HEK293 (cell line): ENCODE data around the gene SCAF11.

Experiments
- CTCF ChIP-seq: fragments of 450-650 bp; formaldehyde crosslinking; IDR thresholded peaks from 2 replicates; pipeline ENCODE4 v1.5.1; 2016; ENCODE audit warnings: missing biosample characterization, missing genetic modification characterization
- MZF1 ChIP-seq: fragments of 450-650 bp; formaldehyde crosslinking; IDR thresholded peaks from 2 replicates; pipeline ENCODE4 v1.5.1; 2017; ENCODE audit warnings: missing biosample characterization, missing genetic modification characterization, borderline replicate concordance
- PRDM1 ChIP-seq: fragments of 450-650 bp; formaldehyde crosslinking; IDR thresholded peaks from 2 replicates; pipeline ENCODE4; 2016; ENCODE audit warnings: missing biosample characterization, missing genetic modification characterization
- ZBTB10 ChIP-seq: fragments of 450-650 bp; formaldehyde crosslinking; IDR thresholded peaks from 2 replicates; pipeline ENCODE4 v1.5.1; 2016; ENCODE audit warnings: missing biosample characterization, missing genetic modification characterization
- ZNF112 ChIP-seq: fragments of 450-650 bp; formaldehyde crosslinking; IDR thresholded peaks from 2 replicates; pipeline ENCODE4 v1.5.0; 2017; ENCODE audit warnings: missing biosample characterization, missing genetic modification characterization
- ZNF157 ChIP-seq: fragments of 450-650 bp; formaldehyde crosslinking; IDR thresholded peaks from 2 replicates; pipeline ENCODE4 v1.5.1; 2016; ENCODE audit warnings: missing biosample characterization, missing genetic modification characterization
- ZNF248 ChIP-seq: fragments of 450-650 bp; formaldehyde crosslinking; IDR thresholded peaks from 2 replicates; pipeline ENCODE4 v1.5.1; 2017; ENCODE audit warnings: missing biosample characterization, missing genetic modification characterization
- ZNF274 ChIP-seq, 2 experiments: fragments of 200-500 bp in 1 of 2; fragments of 450-650 bp in 1 of 2; sonication (Bioruptor generic) in 1 of 2; formaldehyde crosslinking in 1 of 2; IDR thresholded peaks; 2 replicates each; pipeline versions ENCODE4 v1.5.1 to v1.6.1; 2014 to 2016; ENCODE audit warnings: borderline replicate concordance in 1 of 2, inconsistent platforms in 1 of 2, low read length in 1 of 2, missing biosample characterization in 1 of 2, missing genetic modification characterization in 1 of 2
- ZNF391 ChIP-seq: fragments of 450-650 bp; formaldehyde crosslinking; IDR thresholded peaks from 2 replicates; pipeline ENCODE4 v1.5.1; 2016; ENCODE audit warnings: low read depth, missing biosample characterization, missing genetic modification characterization, borderline replicate concordance
- ZNF514 ChIP-seq: fragments of 450-650 bp; formaldehyde crosslinking; IDR thresholded peaks from 2 replicates; pipeline ENCODE4 v1.5.1; 2016; ENCODE audit warnings: missing biosample characterization, missing genetic modification characterization
- ZNF660 ChIP-seq: fragments of 450-650 bp; IDR thresholded peaks from 2 replicates; pipeline ENCODE4 v1.5.1; 2018; ENCODE audit warnings: missing biosample characterization, mild to moderate bottlenecking, missing genetic modification characterization
- ZNF747 ChIP-seq: fragments of 450-650 bp; formaldehyde crosslinking; IDR thresholded peaks from 2 replicates; pipeline ENCODE4 v1.5.1; 2016; ENCODE audit warnings: missing biosample characterization, missing genetic modification characterization
- ZNF843 ChIP-seq: fragments of 450-650 bp; formaldehyde crosslinking; IDR thresholded peaks from 2 replicates; pipeline ENCODE4 v1.5.1; 2016; ENCODE audit warnings: missing biosample characterization, missing genetic modification characterization

- TF ChIP-seq CTCF (tag by site-specific recombination), result no peak
- no peak for TF ChIP-seq ZNF514 (tag by site-specific recombination)
- no peak for TF ChIP-seq ZNF157 (tag by site-specific recombination)
- no peak for TF ChIP-seq PRDM1
- no peak for TF ChIP-seq ZNF843 (tag by site-specific recombination)
- no peak for TF ChIP-seq ZNF274 (IDR thresholded peaks at IDR 0.05; ENCODE audit: low read length)
- no peak for TF ChIP-seq ZNF274 (tag by site-specific recombination; IDR thresholded peaks at IDR 0.05; ENCODE audit: borderline replicate concordance)
- no peak for TF ChIP-seq ZNF660 (tag by site-specific recombination)
- no peak for TF ChIP-seq ZNF248 (tag by site-specific recombination)
- no peak for TF ChIP-seq ZBTB10
- TF ChIP-seq ZNF747 (tag by site-specific recombination), result no peak
- TF ChIP-seq ZNF391 (tag by site-specific recombination), result no peak
- TF ChIP-seq ZNF112 (tag by site-specific recombination), result no peak
- TF ChIP-seq MZF1 (tag by site-specific recombination), result no peak
Observed at GRCh38 chr12:45994736-45995135, 4.4 kb upstream of the SCAF11 start.
